SK-N-MC (cell line): Measurements from ENCODE around the gene RBM46.
A peak's percentile ranks its signal among the peaks of the same experiment; 100 is the strongest.

ENCODE experiments used
- DNase-seq: peaks from one replicate; pipeline ENCODE4 v3.0.0-alpha.2; 2011; ENCODE audit warnings: low read depth, low spot score
- H3K27ac ChIP-seq: fragments of 200-600 bp; sonication (generic); 2 replicates; pipeline ENCODE4 v1.5.1; 2016; ENCODE audit warnings: mixed run types
- H3K36me3 ChIP-seq: fragments of 200-600 bp; sonication (generic); 2 replicates; pipeline ENCODE4 v1.6.1; 2017; ENCODE audit warnings: antibody characterized with exemption, low read length, mixed read lengths; ENCODE audit not compliant: insufficient read depth
- H3K4me3 ChIP-seq: fragments of 200-600 bp; sonication (generic); 2 replicates; pipeline ENCODE4 v1.5.1; 2016
- H3K9ac ChIP-seq: fragments of 200-600 bp; sonication (generic); 2 replicates; pipeline ENCODE4 v1.8.0; 2017; ENCODE audit warnings: mixed run types, mixed read lengths; ENCODE audit not compliant: insufficient read length
- H3K9me3 ChIP-seq: fragments of 200-600 bp; sonication (generic); 2 replicates; pipeline ENCODE4 v1.6.1; 2017; ENCODE audit warnings: low read depth, mild to moderate bottlenecking, antibody characterized with exemption, low read length, moderate library complexity, mixed read lengths
- EZH2 ChIP-seq: fragments of 200-600 bp; sonication (generic); IDR thresholded peaks from one replicate; pipeline ENCODE4 v1.6.1; 2017; ENCODE audit warnings: antibody characterized with exemption
- FOXP2 ChIP-seq: optimal IDR thresholded peaks from 2 replicates; pipeline ENCODE3; 2011; ENCODE audit warnings: mild to moderate bottlenecking, moderate library complexity; ENCODE audit not compliant: insufficient read depth; ENCODE audit errors: extremely low read length, control extremely low read depth
- POLR2AphosphoS5 ChIP-seq: IDR thresholded peaks from 2 replicates; pipeline ENCODE4 v1.6.1; 2012; ENCODE audit warnings: mild to moderate bottlenecking, low read depth, low read length, borderline replicate concordance

Gene RBM46

GRCh38 chr4:154807042-154807630, 26.1 kb downstream of the RBM46 start:
- DNase-seq = peak; percentile 47
- Histone ChIP-seq H3K9ac (no peak overlapping the region), H3K27ac (no peak overlapping the region), H3K4me3 (peak overlapping the region; percentile 66), H3K36me3 (no peaks in the 10 kb centered on the region), H3K9me3 (no peaks in the 10 kb centered on the region)
- no peak for TF ChIP-seq FOXP2
- no peak for TF ChIP-seq EZH2
- TF ChIP-seq POLR2AphosphoS5 = no peak

DNA sequence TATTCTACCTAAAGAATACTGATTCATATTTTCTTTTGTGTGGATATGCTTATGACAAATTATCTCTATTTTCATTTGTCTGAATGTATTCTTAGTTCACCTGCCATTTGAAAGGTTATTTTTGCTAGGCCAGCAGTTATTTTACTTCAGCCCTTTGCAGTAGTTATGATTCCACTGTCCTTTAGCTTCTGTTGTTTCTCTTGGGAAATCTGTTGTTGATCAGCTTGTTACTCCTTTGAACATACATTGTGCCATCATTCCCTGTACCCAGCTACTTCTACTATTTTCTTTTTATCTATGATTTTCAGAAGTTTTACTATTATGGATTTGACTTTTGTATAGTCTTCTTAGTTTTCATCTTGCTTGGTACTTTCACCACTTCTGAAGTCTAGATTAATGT, 37.2 kb downstream of the RBM46 start:
- Histone ChIP-seq H3K27ac (no peak overlapping the region), H3K36me3 (no peaks in the 10 kb centered on the region), H3K4me3 (no peak overlapping the region), H3K9me3 (no peaks in the 10 kb centered on the region), H3K9ac (no peak overlapping the region)
- no peak for DNase-seq
- TF ChIP-seq EZH2 (no peak), POLR2AphosphoS5 (no peak), FOXP2 (no peak)

- DNase-seq = peak; percentile 28
- Histone ChIP-seq H3K9ac (no peak overlapping the region), H3K9me3 (no peaks in the 10 kb centered on the region), H3K4me3 (no peak overlapping the region), H3K36me3 (no peaks in the 10 kb centered on the region), H3K27ac (peak overlapping the region; percentile 76)
- TF ChIP-seq EZH2 (no peak), FOXP2 (no peak), POLR2AphosphoS5 (no peak)
Observed at GRCh38 chr4:154822775-154823174, 41.7 kb downstream of the RBM46 start.

GRCh38 chr4:154836030-154836429, 55.0 kb downstream of the RBM46 start:
- H3K27ac ChIP-seq = no peak overlapping the region
- TF ChIP-seq POLR2AphosphoS5 = no peak
- no peak for TF ChIP-seq EZH2
- no peak for TF ChIP-seq FOXP2
- no peaks in the 10 kb centered on the region for H3K36me3 ChIP-seq
- H3K4me3 ChIP-seq = no peak overlapping the region
- H3K9me3 ChIP-seq = no peaks in the 10 kb centered on the region
- H3K9ac ChIP-seq = no peak overlapping the region
- no peak for DNase-seq

- Histone ChIP-seq H3K4me3 (no peak overlapping the region), H3K27ac (no peak overlapping the region), H3K9ac (no peak overlapping the region), H3K9me3 (no peaks in the 10 kb centered on the region), H3K36me3 (no peaks in the 10 kb centered on the region)
- TF ChIP-seq POLR2AphosphoS5 (no peak), FOXP2 (no peak), EZH2 (no peak)
- no peak for DNase-seq
Observed at GRCh38 chr4:154836513-154836912, 55.4 kb downstream of the RBM46 start.

DNA sequence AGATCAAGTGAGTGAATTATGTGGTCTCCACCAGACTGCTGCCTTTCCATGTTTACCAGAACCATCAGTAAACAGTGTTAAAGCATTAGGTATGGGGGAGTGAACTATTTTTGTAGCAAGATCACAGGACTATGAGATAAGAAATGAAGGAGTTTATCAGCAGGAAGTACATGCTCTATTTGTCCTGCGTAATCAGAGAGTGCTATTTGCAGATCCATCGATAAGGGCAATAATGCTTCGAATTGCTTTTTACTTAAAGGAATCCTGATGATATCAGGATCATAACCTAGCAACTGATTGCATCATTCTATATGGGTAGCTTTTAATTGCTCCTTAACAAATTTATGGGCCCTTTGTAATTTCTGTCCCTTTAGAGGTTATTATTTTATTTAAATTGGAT, 57.1 kb downstream of the RBM46 start:
- no peak overlapping the region for H3K4me3 ChIP-seq
- TF ChIP-seq FOXP2 = no peak
- no peak for TF ChIP-seq EZH2
- TF ChIP-seq POLR2AphosphoS5 = no peak
- no peaks in the 10 kb centered on the region for H3K9me3 ChIP-seq
- H3K27ac ChIP-seq = no peak overlapping the region
- H3K36me3 ChIP-seq = no peaks in the 10 kb centered on the region
- no peak overlapping the region for H3K9ac ChIP-seq
- no peak for DNase-seq

DNA sequence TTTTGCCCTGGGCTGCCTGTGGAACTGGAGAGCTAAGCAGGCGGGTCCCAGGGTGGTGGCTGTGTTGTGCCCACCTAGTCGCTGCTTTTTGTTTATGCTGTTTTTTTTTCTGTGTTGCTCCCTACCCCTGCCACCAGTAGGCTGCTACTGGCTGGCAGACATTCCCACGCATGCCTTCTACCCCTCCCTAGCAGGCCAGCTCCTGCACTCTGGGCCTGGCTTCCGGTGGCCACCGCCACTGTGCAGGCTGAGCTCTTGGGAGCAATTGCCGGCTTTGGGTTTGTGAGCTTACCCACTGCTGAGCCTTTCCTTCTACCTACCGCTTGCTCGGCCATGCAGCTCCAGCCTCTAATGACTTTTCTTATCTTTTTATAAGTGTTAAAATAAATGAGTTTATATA, 57.6 kb downstream of the RBM46 start:
- H3K36me3 ChIP-seq = no peaks in the 10 kb centered on the region
- no peak overlapping the region for H3K27ac ChIP-seq
- no peaks in the 10 kb centered on the region for H3K9me3 ChIP-seq
- TF ChIP-seq POLR2AphosphoS5 (no peak), FOXP2 (no peak), EZH2 (no peak)
- no peak overlapping the region for H3K4me3 ChIP-seq
- no peak for DNase-seq
- no peak overlapping the region for H3K9ac ChIP-seq

- no peak for TF ChIP-seq EZH2
- no peak for TF ChIP-seq POLR2AphosphoS5
- TF ChIP-seq FOXP2 = no peak
- Histone ChIP-seq H3K9ac (no peak overlapping the region), H3K9me3 (no peaks in the 10 kb centered on the region), H3K36me3 (no peaks in the 10 kb centered on the region), H3K4me3 (no peak overlapping the region), H3K27ac (no peak overlapping the region)
- DNase-seq = no peak
Observed at GRCh38 chr4:154854362-154854761, 73.3 kb downstream of the RBM46 start.

- no peaks in the 10 kb centered on the region for H3K9me3 ChIP-seq
- no peak overlapping the region for H3K27ac ChIP-seq
- H3K4me3 ChIP-seq = no peak overlapping the region
- H3K36me3 ChIP-seq = no peaks in the 10 kb centered on the region
- TF ChIP-seq EZH2 (no peak), FOXP2 (no peak), POLR2AphosphoS5 (no peak)
- no peak overlapping the region for H3K9ac ChIP-seq
- no peak for DNase-seq
Observed at GRCh38 chr4:154858166-154858565, 77.1 kb downstream of the RBM46 start.
